ENCODE measurements around the gene ANKMY1.

DNA sequence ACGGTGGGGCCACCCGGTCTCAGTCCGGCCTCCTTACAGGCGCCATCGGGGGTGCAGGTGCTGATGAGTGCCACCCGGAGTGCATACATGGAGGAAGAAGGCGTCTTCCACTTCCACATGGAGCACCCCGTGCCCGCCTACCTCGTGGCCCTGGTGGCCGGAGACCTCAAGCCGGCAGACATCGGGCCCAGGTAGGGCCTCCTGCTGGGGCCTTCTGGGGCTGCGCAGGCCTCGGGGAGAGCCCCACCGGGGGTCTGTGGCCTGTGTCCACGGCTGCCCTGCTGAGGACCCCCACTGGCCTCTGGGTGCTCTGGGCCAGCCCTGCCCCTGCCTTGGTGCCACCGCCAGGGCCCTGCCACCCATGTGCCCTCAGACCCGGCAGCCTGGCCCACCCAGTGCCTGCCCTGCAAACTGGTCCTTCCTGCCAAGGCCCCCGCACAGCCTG, 15.3 kb upstream of the ANKMY1 start:
- TF ChIP-seq, protein P1, sequence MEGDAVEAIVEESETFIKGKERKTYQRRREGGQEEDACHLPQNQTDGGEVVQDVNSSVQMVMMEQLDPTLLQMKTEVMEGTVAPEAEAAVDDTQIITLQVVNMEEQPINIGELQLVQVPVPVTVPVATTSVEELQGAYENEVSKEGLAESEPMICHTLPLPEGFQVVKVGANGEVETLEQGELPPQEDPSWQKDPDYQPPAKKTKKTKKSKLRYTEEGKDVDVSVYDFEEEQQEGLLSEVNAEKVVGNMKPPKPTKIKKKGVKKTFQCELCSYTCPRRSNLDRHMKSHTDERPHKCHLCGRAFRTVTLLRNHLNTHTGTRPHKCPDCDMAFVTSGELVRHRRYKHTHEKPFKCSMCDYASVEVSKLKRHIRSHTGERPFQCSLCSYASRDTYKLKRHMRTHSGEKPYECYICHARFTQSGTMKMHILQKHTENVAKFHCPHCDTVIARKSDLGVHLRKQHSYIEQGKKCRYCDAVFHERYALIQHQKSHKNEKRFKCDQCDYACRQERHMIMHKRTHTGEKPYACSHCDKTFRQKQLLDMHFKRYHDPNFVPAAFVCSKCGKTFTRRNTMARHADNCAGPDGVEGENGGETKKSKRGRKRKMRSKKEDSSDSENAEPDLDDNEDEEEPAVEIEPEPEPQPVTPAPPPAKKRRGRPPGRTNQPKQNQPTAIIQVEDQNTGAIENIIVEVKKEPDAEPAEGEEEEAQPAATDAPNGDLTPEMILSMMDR (conservative IDR thresholded peaks at IDR 0.05; ENCODE audit: low read length): no peak
- TF ChIP-seq EZH2phosphoT487 (IDR thresholded peaks at IDR 0.05; ENCODE audit: borderline replicate concordance): no peak
